Common myeloid progenitor, CD34-positive (primary cell): ENCODE measurements around the gene TMED5.
A peak's percentile ranks its signal among the peaks of the same experiment; 100 is the strongest.

ENCODE experiments used
- CTCF ChIA-PET: fragments of 350-600 bp; sonication (Branson Sonifier 250); formaldehyde crosslinking; loops from one replicate; lab custom pipeline; 2021; ENCODE audit warnings: antibody characterized with exemption; lab: Charles Lee
- POLR2A ChIA-PET: fragments of 350-600 bp; sonication (Branson Sonifier 250); formaldehyde crosslinking; loops from one replicate; lab custom pipeline; 2021; ENCODE audit warnings: antibody characterized with exemption; lab: Charles Lee
- DNase-seq, 3 donors: peaks; one replicate each; pipeline versions ENCODE4 v3.0.0 to v3.0.0-alpha.2; 2013
- H3K27ac ChIP-seq, 2 experiments: 1 replicate in 1 of 2; 2 replicates in 1 of 2; pipeline ENCODE4 v1.7.0; 2013; ENCODE audit warnings: inconsistent platforms in 2 of 2, low read length in 2 of 2, mild to moderate bottlenecking in 2 of 2, low read depth in 1 of 2, moderate library complexity in 1 of 2; ENCODE audit not compliant: severe bottlenecking in 2 of 2, insufficient read depth in 1 of 2, poor library complexity in 1 of 2
- H3K27me3 ChIP-seq, 5 experiments: replicated peaks in 2 of 5; 1 replicate in 3 of 5; 2 replicates in 2 of 5; pipeline versions ENCODE4 v1.6.1 to v1.7.0; 2013; ENCODE audit warnings: low read length in 4 of 5, mild to moderate bottlenecking in 2 of 5, moderate library complexity in 2 of 5, inconsistent platforms in 1 of 5; ENCODE audit not compliant: insufficient read depth in 5 of 5, control insufficient read depth in 4 of 5
- H3K36me3 ChIP-seq, 4 experiments: 1 replicate in 2 of 4; 2 replicates in 2 of 4; pipeline versions ENCODE4 v1.6.1 to v1.7.0; 2013; ENCODE audit warnings: low read length in 3 of 4, control low read depth in 1 of 4, mild to moderate bottlenecking in 1 of 4; ENCODE audit not compliant: control insufficient read depth in 4 of 4, insufficient read depth in 4 of 4
- H3K4me1 ChIP-seq, 4 experiments: 1 replicate in 3 of 4; 2 replicates in 1 of 4; pipeline versions ENCODE4 v1.6.1 to v1.7.1; 2013; ENCODE audit warnings: low read length in 3 of 4, mild to moderate bottlenecking in 3 of 4, control low read depth in 1 of 4, inconsistent platforms in 1 of 4, moderate library complexity in 1 of 4; ENCODE audit not compliant: control insufficient read depth in 4 of 4, insufficient read depth in 4 of 4; ENCODE audit errors: control extremely low read depth in 1 of 4
- H3K4me3 ChIP-seq, 7 experiments: 1 replicate in 4 of 7; 2 replicates in 3 of 7; pipeline versions ENCODE4 v1.5.1 to v1.7.0; 2013; ENCODE audit warnings: mild to moderate bottlenecking in 7 of 7, low read length in 6 of 7, moderate library complexity in 6 of 7, inconsistent platforms in 2 of 7, low read depth in 2 of 7, control low read depth in 1 of 7; ENCODE audit not compliant: insufficient read depth in 4 of 7, control insufficient read depth in 1 of 7; ENCODE audit errors: extremely low read depth in 1 of 7
- H3K9me3 ChIP-seq, 5 experiments: 1 replicate in 4 of 5; 2 replicates in 1 of 5; pipeline versions ENCODE4 v1.6.1 to v1.7.1; 2013; ENCODE audit warnings: low read length in 4 of 5, mild to moderate bottlenecking in 2 of 5, inconsistent platforms in 1 of 5, low read depth in 1 of 5, moderate library complexity in 1 of 5; ENCODE audit not compliant: control insufficient read depth in 4 of 5, insufficient read depth in 2 of 5; ENCODE audit errors: control extremely low read depth in 1 of 5
- WGBS: methylation state at CpG from one replicate; pipeline ENCODE4 v1.1.5; 2013; ENCODE audit not compliant: insufficient coverage; 5-methylcytosine and 5-hydroxymethylcytosine counted together

Gene TMED5

GRCh38 chr1:93150729-93151128 lies 29.5 kb downstream of the TMED5 start:
- H3K4me3 ChIP-seq = no peak overlapping the region
- peaks cover 6 to 45% (median 23%) of the 10 kb centered on the region in 4 experiments for H3K36me3 ChIP-seq
- no peak for DNase-seq
- no peaks in the 10 kb centered on the region for H3K27me3 ChIP-seq
- H3K27ac ChIP-seq = no peak overlapping the region
- peaks cover 0 to 11% (median 6%) of the 10 kb centered on the region in 4 experiments for H3K4me1 ChIP-seq
- H3K9me3 ChIP-seq = no peaks in the 10 kb centered on the region
- ChIA-PET POLR2A (no interaction called here), CTCF (interaction anchor here (1.3 to 1.9 kb wide), 2 partner anchors 14 to 17 kb away, joined by 3 to 6 read pairs; no protein-coding TSS in a partner anchor)
- WGBS = no CpG with 5 or more reads among the region's 1 CpG

GRCh38 chr1:93148001-93148400 lies 32.2 kb downstream of the TMED5 start:
- CTCF ChIA-PET = no interaction called here
- Histone ChIP-seq H3K4me3 (no peak overlapping the region), H3K27me3 (no peaks in the 10 kb centered on the region), H3K4me1 (no peaks in the 10 kb centered on the region), H3K9me3 (no peaks in the 10 kb centered on the region), H3K27ac (no peak overlapping the region), H3K36me3 (peaks cover 5 to 38% (median 17%) of the 10 kb centered on the region in 4 experiments)
- 88% methylated on average over 7 of the region's 7 CpGs for WGBS
- DNase-seq = no peak
- POLR2A ChIA-PET = no interaction called here

DNA sequence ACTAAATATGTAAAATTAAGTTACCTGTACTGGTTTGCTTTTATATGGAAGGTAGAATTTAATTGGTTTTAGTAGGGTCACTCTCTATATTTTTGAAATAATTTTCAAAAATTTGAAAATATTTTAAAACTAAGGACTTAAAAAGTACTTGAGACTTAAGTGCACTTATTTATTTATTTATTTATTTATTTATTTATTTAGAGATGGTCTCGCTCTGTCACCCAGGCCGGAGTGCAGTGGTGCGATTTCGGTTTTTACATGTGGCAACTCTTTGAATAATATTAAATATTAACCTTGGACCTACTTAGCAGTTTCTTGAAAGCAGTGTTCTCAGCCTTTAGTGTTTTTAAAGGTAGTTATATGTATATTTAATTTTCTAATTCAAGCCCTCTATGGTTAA lies 36.4 kb downstream of the TMED5 start:
- Histone ChIP-seq H3K9me3 (no peaks in the 10 kb centered on the region), H3K4me3 (no peak overlapping the region), H3K27ac (no peak overlapping the region), H3K27me3 (no peaks in the 10 kb centered on the region), H3K36me3 (peaks cover 6 to 32% (median 20%) of the 10 kb centered on the region in 4 experiments), H3K4me1 (no peaks in the 10 kb centered on the region)
- no peak for DNase-seq
- WGBS = no CpG with 5 or more reads among the region's 4 CpGs
- POLR2A ChIA-PET = no interaction called here
- CTCF ChIA-PET = interaction anchor here (1.4 to 1.6 kb wide), 2 partner anchors 27 to 64 kb away, joined by 3 read pairs; no protein-coding TSS in a partner anchor

- CTCF ChIA-PET = interaction anchor here (1.4 to 1.6 kb wide), 2 partner anchors 26 to 63 kb away, joined by 3 read pairs; no protein-coding TSS in a partner anchor
- Histone ChIP-seq H3K9me3 (no peaks in the 10 kb centered on the region), H3K4me3 (no peak overlapping the region), H3K4me1 (no peaks in the 10 kb centered on the region), H3K27ac (no peak overlapping the region), H3K36me3 (peaks cover 6 to 33% (median 22%) of the 10 kb centered on the region in 4 experiments), H3K27me3 (no peaks in the 10 kb centered on the region)
- POLR2A ChIA-PET = no interaction called here
- WGBS = 100% methylated on average over 1 of the region's 1 CpG
- no peak for DNase-seq
Observed at GRCh38 chr1:93143136-93143535, 37.1 kb downstream of the TMED5 start.

DNA sequence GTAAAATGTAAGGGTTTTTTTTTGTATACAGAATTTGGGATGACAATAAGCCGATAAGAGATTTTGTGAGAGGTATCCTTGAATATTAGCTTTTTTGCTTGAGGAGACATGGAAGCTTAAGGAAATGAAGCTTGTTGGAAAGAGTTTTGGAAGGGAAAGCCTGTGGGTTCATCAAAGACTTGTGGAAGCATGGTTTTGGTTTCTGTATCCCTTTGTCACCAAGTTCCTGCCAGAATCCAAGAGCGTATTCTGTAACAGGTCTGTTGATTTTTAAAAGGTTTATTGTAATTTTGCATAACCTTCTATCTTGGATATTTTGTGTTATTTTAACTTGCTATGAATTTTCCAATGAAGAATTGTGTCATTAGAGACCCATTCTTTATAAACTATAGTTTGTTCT lies 38.1 kb downstream of the TMED5 start:
- ChIA-PET CTCF (interaction anchor here (1.7 kb wide), 1 partner anchor 28 kb away, joined by 3 read pairs; no protein-coding TSS in a partner anchor), POLR2A (no interaction called here)
- H3K27ac ChIP-seq = no peak overlapping the region
- DNase-seq = no peak
- H3K9me3 ChIP-seq = no peaks in the 10 kb centered on the region
- H3K4me3 ChIP-seq = no peak overlapping the region
- no peaks in the 10 kb centered on the region for H3K27me3 ChIP-seq
- H3K36me3 ChIP-seq = peaks cover 10 to 40% (median 25%) of the 10 kb centered on the region in 4 experiments
- no peaks in the 10 kb centered on the region for H3K4me1 ChIP-seq
- WGBS = 86% methylated on average over 1 of the region's 2 CpGs

DNA sequence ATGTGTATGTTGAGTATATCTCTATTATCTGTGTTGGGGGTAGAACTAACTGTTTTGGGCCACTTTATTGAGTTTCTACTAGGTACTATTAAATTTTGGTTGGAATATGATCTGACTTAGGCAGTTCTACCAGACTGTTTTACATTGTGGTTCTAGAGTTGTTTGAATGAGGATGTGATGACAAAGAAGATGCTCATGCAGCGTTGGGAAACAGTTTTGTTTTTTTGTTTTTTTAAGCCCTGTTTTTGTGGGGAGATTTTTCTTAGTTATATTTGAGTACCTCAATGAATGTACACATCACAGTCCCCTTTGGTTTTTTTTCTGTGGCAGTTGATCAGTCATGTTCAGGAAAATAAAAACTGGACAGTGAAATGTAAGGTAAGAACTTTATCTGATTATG lies 40.1 kb downstream of the TMED5 start:
- ChIA-PET POLR2A (no interaction called here), CTCF (interaction anchor here (1.9 to 2.2 kb wide), 2 partner anchors 13 to 60 kb away, joined by 4 to 5 read pairs; no protein-coding TSS in a partner anchor)
- no peak for DNase-seq
- no peaks in the 10 kb centered on the region for H3K9me3 ChIP-seq
- no peaks in the 10 kb centered on the region for H3K27me3 ChIP-seq
- peaks cover 16 to 60% (median 37%) of the 10 kb centered on the region in 4 experiments for H3K36me3 ChIP-seq
- no peaks in the 10 kb centered on the region for H3K4me1 ChIP-seq
- peak overlapping the region in 1 of 2 experiments; percentile 20 for H3K27ac ChIP-seq
- no CpG with 5 or more reads among the region's 1 CpG for WGBS
- H3K4me3 ChIP-seq = no peak overlapping the region

DNA sequence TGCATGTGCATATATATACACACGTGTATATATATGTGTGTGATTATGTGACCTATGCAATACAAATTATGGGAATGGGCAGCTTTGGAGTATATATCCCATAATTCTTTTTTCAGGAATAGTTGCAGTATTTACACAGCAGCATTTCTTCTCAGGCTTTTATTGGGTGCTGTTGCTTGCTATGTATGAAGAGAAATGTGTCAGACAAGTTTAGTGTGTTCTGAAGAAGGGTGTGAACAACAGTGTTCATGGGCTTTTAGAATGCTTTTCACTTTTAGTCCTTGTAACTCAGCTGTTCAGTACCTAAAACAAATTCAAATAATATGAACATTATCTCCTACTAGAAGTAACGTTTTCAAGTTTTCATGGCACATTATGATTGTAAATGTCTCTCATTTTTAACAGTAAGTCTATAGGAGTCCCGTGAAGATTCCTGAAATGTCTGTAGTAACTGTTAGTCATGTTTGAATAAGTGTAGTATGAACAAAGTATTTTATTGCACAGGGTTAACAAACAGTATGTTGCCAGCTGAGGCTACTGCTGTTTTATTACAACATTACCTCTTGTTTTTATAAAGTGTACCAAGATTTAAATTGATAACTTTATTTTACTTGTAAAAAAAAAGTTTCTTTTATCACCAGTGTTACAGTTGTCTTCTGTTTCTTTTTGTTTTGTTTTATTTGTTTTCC lies 42.5 kb downstream of the TMED5 start:
- no peak for DNase-seq
- Histone ChIP-seq H3K27me3 (no peaks in the 10 kb centered on the region), H3K27ac (no peak overlapping the region), H3K9me3 (no peaks in the 10 kb centered on the region), H3K4me1 (no peaks in the 10 kb centered on the region), H3K4me3 (no peak overlapping the region), H3K36me3 (peaks cover 19 to 83% (median 48%) of the 10 kb centered on the region in 4 experiments)
- WGBS = no CpG with 5 or more reads among the region's 3 CpGs
- POLR2A ChIA-PET = no interaction called here
- CTCF ChIA-PET = no interaction called here
